ENCODE data around the gene DEK. TPM values are rescaled to one million over a fixed set of nuclear protein-coding genes. Genes with fewer than 3 reads are reported as not detected.

Gene DEK
- total and polyA plus RNA-seq, 2 of the 13 experiments (the other 11 are each of a cell fraction or from before 2014, with no cell fraction given): 53.2 to 276 TPM

- TF ChIP-seq, protein P1, sequence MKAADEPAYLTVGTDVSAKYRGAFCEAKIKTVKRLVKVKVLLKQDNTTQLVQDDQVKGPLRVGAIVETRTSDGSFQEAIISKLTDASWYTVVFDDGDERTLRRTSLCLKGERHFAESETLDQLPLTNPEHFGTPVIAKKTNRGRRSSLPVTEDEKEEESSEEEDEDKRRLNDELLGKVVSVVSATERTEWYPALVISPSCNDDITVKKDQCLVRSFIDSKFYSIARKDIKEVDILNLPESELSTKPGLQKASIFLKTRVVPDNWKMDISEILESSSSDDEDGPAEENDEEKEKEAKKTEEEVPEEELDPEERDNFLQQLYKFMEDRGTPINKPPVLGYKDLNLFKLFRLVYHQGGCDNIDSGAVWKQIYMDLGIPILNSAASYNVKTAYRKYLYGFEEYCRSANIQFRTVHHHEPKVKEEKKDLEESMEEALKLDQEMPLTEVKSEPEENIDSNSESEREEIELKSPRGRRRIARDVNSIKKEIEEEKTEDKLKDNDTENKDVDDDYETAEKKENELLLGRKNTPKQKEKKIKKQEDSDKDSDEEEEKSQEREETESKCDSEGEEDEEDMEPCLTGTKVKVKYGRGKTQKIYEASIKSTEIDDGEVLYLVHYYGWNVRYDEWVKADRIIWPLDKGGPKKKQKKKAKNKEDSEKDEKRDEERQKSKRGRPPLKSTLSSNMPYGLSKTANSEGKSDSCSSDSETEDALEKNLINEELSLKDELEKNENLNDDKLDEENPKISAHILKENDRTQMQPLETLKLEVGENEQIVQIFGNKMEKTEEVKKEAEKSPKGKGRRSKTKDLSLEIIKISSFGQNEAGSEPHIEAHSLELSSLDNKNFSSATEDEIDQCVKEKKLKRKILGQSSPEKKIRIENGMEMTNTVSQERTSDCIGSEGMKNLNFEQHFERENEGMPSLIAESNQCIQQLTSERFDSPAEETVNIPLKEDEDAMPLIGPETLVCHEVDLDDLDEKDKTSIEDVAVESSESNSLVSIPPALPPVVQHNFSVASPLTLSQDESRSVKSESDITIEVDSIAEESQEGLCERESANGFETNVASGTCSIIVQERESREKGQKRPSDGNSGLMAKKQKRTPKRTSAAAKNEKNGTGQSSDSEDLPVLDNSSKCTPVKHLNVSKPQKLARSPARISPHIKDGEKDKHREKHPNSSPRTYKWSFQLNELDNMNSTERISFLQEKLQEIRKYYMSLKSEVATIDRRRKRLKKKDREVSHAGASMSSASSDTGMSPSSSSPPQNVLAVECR (CRISPR knock-in tag; IDR thresholded peaks at IDR 0.05; ENCODE audit: borderline replicate concordance): no peak
- TF ChIP-seq NRL (CRISPR knock-in tag; IDR thresholded peaks at IDR 0.05; ENCODE audit: borderline replicate concordance) (no peak), TEF (CRISPR knock-in tag; IDR thresholded peaks at IDR 0.05) (no peak), ZNF761 (CRISPR knock-in tag; conservative IDR thresholded peaks at IDR 0.05) (no peak), ELF3 (CRISPR knock-in tag; IDR thresholded peaks at IDR 0.05) (no peak)
These were observed 56.4 kb downstream of the DEK start (continued) for GRCh38 chr6:18207949-18208348.

DNA sequence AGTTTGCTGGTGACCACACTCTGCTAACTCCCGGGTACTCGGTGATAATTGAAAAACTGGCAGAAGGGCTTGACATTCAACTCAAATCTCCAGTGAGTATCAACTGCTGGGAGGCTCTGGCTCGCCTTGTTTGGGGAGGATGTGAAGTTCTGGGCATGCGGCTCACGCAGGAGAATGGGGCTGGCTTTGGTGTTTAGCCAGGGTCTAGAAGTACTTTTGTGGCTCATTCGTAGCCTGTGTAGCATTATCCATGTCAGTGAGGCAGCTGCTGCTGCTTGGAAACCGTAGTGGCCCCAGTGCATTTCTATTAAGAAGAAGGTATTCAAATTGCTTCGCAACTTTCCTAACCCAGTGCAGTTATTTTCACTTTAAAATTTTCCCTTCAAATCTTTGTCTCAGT, 56.9 kb downstream of the DEK start:
- Histone ChIP-seq H3K36me3 (replicated peaks in 1 of 2; ENCODE audit: control insufficient read depth in 1 of 2, insufficient read depth in 2 of 2, low read length in 2 of 2) (peaks cover 0 to 3% of the 10 kb centered on the region in 2 experiments; a peak in 2 of 5 replicates), H2AFZ (ENCODE audit: low read length) (no peak overlapping the region), H3K4me2 (ENCODE audit: low read depth, low read length) (no peak overlapping the region), H3K27me3 (ENCODE audit: control insufficient read depth in 1 of 2, insufficient read depth in 2 of 2, low read length in 2 of 2) (no peaks in the 10 kb centered on the region), H4K20me1 (ENCODE audit: insufficient read depth, low read length) (no peaks in the 10 kb centered on the region), H3K4me1 (ENCODE audit: insufficient read depth, low read length) (peaks cover 17% of the 10 kb centered on the region), H3K27ac (ENCODE audit: extremely low read length, insufficient read depth, low read length) (no peak overlapping the region), H3K9ac (ENCODE audit: insufficient read depth, low read depth, low read length) (no peak overlapping the region), H3K79me2 (ENCODE audit: insufficient read depth, low read length) (no peaks in the 10 kb centered on the region), H3K9me3 (ENCODE audit: low read length) (no peaks in the 10 kb centered on the region), H3K4me3 (replicated peaks in 1 of 3; ENCODE audit: insufficient read depth in 1 of 3, low read depth in 2 of 3, low read length in 3 of 3) (no peak overlapping the region)
- DNase-seq (ENCODE audit: low spot score): no peak
- CTCF ChIA-PET (ENCODE audit: low intra/inter-chr PET ratio, low total read pairs): no interaction called here
- no peak for ATAC-seq
- in situ Hi-C loops (cut with HindIII; ENCODE audit: extremely low pct_ligation_motif_present, low pct_unique_long_range_greater_than_20kb): no loop called here
- BruUV-seq (replicated peaks): no TSS peak
- intact Hi-C loops (cut with micrococcal nuclease; ENCODE audit: unreplicated experiment): no loop called here
- POLR2A ChIA-PET: no interaction called here
- WGBS (ENCODE audit: low lambda C conversion rate): 95% methylated on average over 8 of the region's 8 CpGs
- no peak for FAIRE-seq
- TF ChIP-seq, protein P2, sequence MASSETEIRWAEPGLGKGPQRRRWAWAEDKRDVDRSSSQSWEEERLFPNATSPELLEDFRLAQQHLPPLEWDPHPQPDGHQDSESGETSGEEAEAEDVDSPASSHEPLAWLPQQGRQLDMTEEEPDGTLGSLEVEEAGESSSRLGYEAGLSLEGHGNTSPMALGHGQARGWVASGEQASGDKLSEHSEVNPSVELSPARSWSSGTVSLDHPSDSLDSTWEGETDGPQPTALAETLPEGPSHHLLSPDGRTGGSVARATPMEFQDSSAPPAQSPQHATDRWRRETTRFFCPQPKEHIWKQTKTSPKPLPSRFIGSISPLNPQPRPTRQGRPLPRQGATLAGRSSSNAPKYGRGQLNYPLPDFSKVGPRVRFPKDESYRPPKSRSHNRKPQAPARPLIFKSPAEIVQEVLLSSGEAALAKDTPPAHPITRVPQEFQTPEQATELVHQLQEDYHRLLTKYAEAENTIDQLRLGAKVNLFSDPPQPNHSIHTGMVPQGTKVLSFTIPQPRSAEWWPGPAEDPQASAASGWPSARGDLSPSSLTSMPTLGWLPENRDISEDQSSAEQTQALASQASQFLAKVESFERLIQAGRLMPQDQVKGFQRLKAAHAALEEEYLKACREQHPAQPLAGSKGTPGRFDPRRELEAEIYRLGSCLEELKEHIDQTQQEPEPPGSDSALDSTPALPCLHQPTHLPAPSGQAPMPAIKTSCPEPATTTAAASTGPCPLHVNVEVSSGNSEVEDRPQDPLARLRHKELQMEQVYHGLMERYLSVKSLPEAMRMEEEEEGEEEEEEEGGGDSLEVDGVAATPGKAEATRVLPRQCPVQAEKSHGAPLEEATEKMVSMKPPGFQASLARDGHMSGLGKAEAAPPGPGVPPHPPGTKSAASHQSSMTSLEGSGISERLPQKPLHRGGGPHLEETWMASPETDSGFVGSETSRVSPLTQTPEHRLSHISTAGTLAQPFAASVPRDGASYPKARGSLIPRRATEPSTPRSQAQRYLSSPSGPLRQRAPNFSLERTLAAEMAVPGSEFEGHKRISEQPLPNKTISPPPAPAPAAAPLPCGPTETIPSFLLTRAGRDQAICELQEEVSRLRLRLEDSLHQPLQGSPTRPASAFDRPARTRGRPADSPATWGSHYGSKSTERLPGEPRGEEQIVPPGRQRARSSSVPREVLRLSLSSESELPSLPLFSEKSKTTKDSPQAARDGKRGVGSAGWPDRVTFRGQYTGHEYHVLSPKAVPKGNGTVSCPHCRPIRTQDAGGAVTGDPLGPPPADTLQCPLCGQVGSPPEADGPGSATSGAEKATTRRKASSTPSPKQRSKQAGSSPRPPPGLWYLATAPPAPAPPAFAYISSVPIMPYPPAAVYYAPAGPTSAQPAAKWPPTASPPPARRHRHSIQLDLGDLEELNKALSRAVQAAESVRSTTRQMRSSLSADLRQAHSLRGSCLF (CRISPR knock-in tag; IDR thresholded peaks at IDR 0.05; ENCODE audit: borderline replicate concordance): no peak
- TF ChIP-seq PAWR (CRISPR knock-in tag; IDR thresholded peaks at IDR 0.05; ENCODE audit: borderline replicate concordance) (no peak), ZNF672 (CRISPR knock-in tag; IDR thresholded peaks at IDR 0.05) (no peak), SSRP1 (CRISPR knock-in tag; IDR thresholded peaks at IDR 0.05) (no peak), XRCC5 (optimal IDR thresholded peaks at IDR 0.05; ENCODE audit: low read length) (no peak), TEAD2 (CRISPR knock-in tag; IDR thresholded peaks at IDR 0.05) (no peak), ZNF724P (CRISPR knock-in tag; IDR thresholded peaks at IDR 0.05; ENCODE audit: borderline replicate concordance) (no peak), ZNF773 (CRISPR knock-in tag; IDR thresholded peaks at IDR 0.05; ENCODE audit: borderline replicate concordance) (no peak), CEBPG (CRISPR knock-in tag; IDR thresholded peaks at IDR 0.05) (no peak), SP4 (CRISPR knock-in tag; IDR thresholded peaks at IDR 0.05) (no peak), REXO4 (CRISPR knock-in tag; IDR thresholded peaks at IDR 0.05; ENCODE audit: borderline replicate concordance) (no peak)
